Neural cell (in vitro differentiated cells): ENCODE data around the gene SLC29A3. TPM values are rescaled to one million over a fixed set of nuclear protein-coding genes. Genes with fewer than 3 reads are reported as not detected.

Experiments
- H2AFZ ChIP-seq: fragments of 200-600, 300-800 bp; sonication (generic), shearing (Covaris generic); 2 replicates; pipeline ENCODE4 v1.6.0; 2014; ENCODE audit warnings: low read depth, mild to moderate bottlenecking, antibody characterized with exemption, low read length, moderate library complexity
- H3F3A ChIP-seq: fragments of 200-600 bp; shearing (Covaris generic); 2 replicates; pipeline ENCODE4 v1.6.1; 2016; ENCODE audit warnings: mild to moderate bottlenecking, moderate library complexity, mixed read lengths, antibody characterized with exemption, low read length; ENCODE audit not compliant: insufficient read depth, poor library complexity, severe bottlenecking
- H3K27ac ChIP-seq: fragments of 200-600, 300-800 bp; sonication (generic), shearing (Covaris generic); 2 replicates; pipeline ENCODE4 v1.5.1; 2014; ENCODE audit warnings: mild to moderate bottlenecking, low read length, moderate library complexity
- H3K27me3 ChIP-seq: fragments of 300-800, 200-600 bp; sonication (generic), shearing (Covaris generic); 2 replicates; pipeline ENCODE4 v1.6.0; 2014; ENCODE audit warnings: mild to moderate bottlenecking, low read depth, low read length, moderate library complexity; ENCODE audit not compliant: insufficient read depth
- H3K36me3 ChIP-seq: fragments of 300-800, 200-600 bp; sonication (generic), shearing (Covaris generic); 2 replicates; pipeline ENCODE4 v1.5.1; 2014; ENCODE audit warnings: mild to moderate bottlenecking, antibody characterized with exemption, low read length, moderate library complexity; ENCODE audit not compliant: insufficient read depth
- H3K4me2 ChIP-seq: fragments of 300-800, 200-600 bp; sonication (generic), shearing (Covaris generic); 2 replicates; pipeline ENCODE4 v1.6.0; 2014; ENCODE audit warnings: mild to moderate bottlenecking, low read length
- H3K4me3 ChIP-seq: fragments of 300-800, 200-600 bp; sonication (generic), shearing (Covaris generic); 2 replicates; pipeline ENCODE4 v1.5.1; 2014; ENCODE audit warnings: mild to moderate bottlenecking, low read length, moderate library complexity
- H3K79me2 ChIP-seq: fragments of 200-600 bp; shearing (Covaris generic); replicated peaks from 2 replicates; pipeline ENCODE4 v1.6.0; 2014; ENCODE audit warnings: mild to moderate bottlenecking, low read length, moderate library complexity; ENCODE audit not compliant: insufficient read depth
- H3K9ac ChIP-seq: fragments of 300-800, 200-600 bp; sonication (generic), shearing (Covaris generic); 2 replicates; pipeline ENCODE4 v1.6.1; 2016; ENCODE audit warnings: mild to moderate bottlenecking, low read length, mixed read lengths
- H3K9me2 ChIP-seq: fragments of 200-600 bp; shearing (Covaris generic); 2 replicates; pipeline ENCODE4 v1.6.1; 2016; ENCODE audit warnings: mild to moderate bottlenecking, low read length, mixed read lengths; ENCODE audit not compliant: insufficient read depth
- H3K9me3 ChIP-seq: fragments of 200-600, 300-800 bp; sonication (generic), shearing (Covaris generic); 2 replicates; pipeline ENCODE4 v1.6.1; 2016; ENCODE audit warnings: mild to moderate bottlenecking, mixed run types, low read length, moderate library complexity, mixed read lengths
- H4K20me1 ChIP-seq: fragments of 200-600 bp; shearing (Covaris generic); 2 replicates; pipeline ENCODE4 v1.6.1; 2016; ENCODE audit warnings: mild to moderate bottlenecking, mixed run types; ENCODE audit not compliant: insufficient read depth
- CTCF ChIP-seq: fragments of 450-650 bp; IDR thresholded peaks from 2 replicates; pipeline ENCODE4 v1.5.1; 2014; ENCODE audit warnings: antibody characterized with exemption, mild to moderate bottlenecking, moderate library complexity; ENCODE audit not compliant: poor library complexity, severe bottlenecking
- EP300 ChIP-seq: fragments of 450-650 bp; conservative IDR thresholded peaks from 2 replicates; pipeline ENCODE4 v1.6.1; 2014; ENCODE audit warnings: antibody characterized with exemption, mild to moderate bottlenecking, moderate library complexity; ENCODE audit not compliant: poor library complexity, severe bottlenecking
- EZH2 ChIP-seq: fragments of 200-600, 300-800 bp; shearing (Covaris generic), sonication (generic); IDR thresholded peaks from 2 replicates; pipeline ENCODE4 v1.6.1; 2014; ENCODE audit warnings: antibody characterized with exemption, low read length, borderline replicate concordance, mild to moderate bottlenecking; ENCODE audit not compliant: insufficient read depth, poor library complexity, severe bottlenecking
- MXI1 ChIP-seq: fragments of 450-650 bp; conservative IDR thresholded peaks from 2 replicates; pipeline ENCODE4 v1.6.1; 2014; ENCODE audit warnings: antibody characterized with exemption, mild to moderate bottlenecking; ENCODE audit not compliant: poor library complexity, severe bottlenecking
- POLR2AphosphoS5 ChIP-seq: IDR thresholded peaks from 2 replicates; pipeline ENCODE4 v1.6.1; 2012
- RAD21 ChIP-seq: fragments of 450-650 bp; conservative IDR thresholded peaks from 2 replicates; pipeline ENCODE4 v1.6.1; 2014; ENCODE audit warnings: antibody characterized with exemption, mild to moderate bottlenecking, moderate library complexity
- REST ChIP-seq: IDR thresholded peaks from 2 replicates; pipeline ENCODE4 v1.6.1; 2012; ENCODE audit warnings: borderline replicate concordance
- SMC3 ChIP-seq: fragments of 450-650 bp; conservative IDR thresholded peaks from 2 replicates; pipeline ENCODE4 v1.6.1; 2014; ENCODE audit warnings: antibody characterized with exemption, mild to moderate bottlenecking, moderate library complexity; ENCODE audit not compliant: poor library complexity
- TAF1 ChIP-seq: IDR thresholded peaks from 2 replicates; pipeline ENCODE4 v1.6.1; 2012; ENCODE audit warnings: low read depth
- polyA plus RNA-seq: library from polyadenylated mRNA; depleted of rRNA; stranded (reverse); fragments of >200 nt; gene quantifications from 2 replicates; pipeline ENCODE4 v1.2.3, GENCODE V29; 2014

The SLC29A3 gene
- polyA plus RNA-seq, 1 donor from 2014 or later, result 2.3 TPM

GRCh38 chr10:71280825-71281224 lies 38.2 kb upstream of the SLC29A3 start:
- no peaks in the 10 kb centered on the region for H3K9me2 ChIP-seq
- H3K27ac ChIP-seq, result no peak overlapping the region
- H3K9me3 ChIP-seq, result no peaks in the 10 kb centered on the region
- H3K36me3 ChIP-seq, result no peaks in the 10 kb centered on the region
- no peak overlapping the region for H2AFZ ChIP-seq
- H4K20me1 ChIP-seq, result no peaks in the 10 kb centered on the region
- H3F3A ChIP-seq, result no peaks in the 10 kb centered on the region
- no peaks in the 10 kb centered on the region for H3K79me2 ChIP-seq
- H3K9ac ChIP-seq, result no peak overlapping the region
- no peak overlapping the region for H3K4me3 ChIP-seq
- no peak for TF ChIP-seq EZH2
- TF ChIP-seq POLR2AphosphoS5, result no peak
- TF ChIP-seq SMC3, result no peak
- no peak for TF ChIP-seq CTCF
- TF ChIP-seq MXI1, result no peak
- no peak for TF ChIP-seq TAF1
- no peak for TF ChIP-seq EP300
- H3K27me3 ChIP-seq, result no peaks in the 10 kb centered on the region
- no peak overlapping the region for H3K4me2 ChIP-seq

GRCh38 chr10:71281646-71282322 lies 37.3 kb upstream of the SLC29A3 start:
- H2AFZ ChIP-seq, result no peak overlapping the region
- no peak for TF ChIP-seq REST
- TF ChIP-seq MXI1, result no peak
- no peak for TF ChIP-seq EZH2
- TF ChIP-seq TAF1, result no peak
- no peak for TF ChIP-seq CTCF
- TF ChIP-seq RAD21, result no peak
- no peak for TF ChIP-seq POLR2AphosphoS5
- no peak for TF ChIP-seq SMC3
- TF ChIP-seq EP300, result no peak
- no peaks in the 10 kb centered on the region for H3K9me2 ChIP-seq
- no peaks in the 10 kb centered on the region for H3K79me2 ChIP-seq
- no peaks in the 10 kb centered on the region for H3F3A ChIP-seq
- no peak overlapping the region for H3K9ac ChIP-seq
- H3K27me3 ChIP-seq, result no peaks in the 10 kb centered on the region
- no peaks in the 10 kb centered on the region for H3K9me3 ChIP-seq
- H3K4me2 ChIP-seq, result no peak overlapping the region
- H3K27ac ChIP-seq, result no peak overlapping the region
- H3K36me3 ChIP-seq, result no peaks in the 10 kb centered on the region
- no peak overlapping the region for H3K4me3 ChIP-seq
- H4K20me1 ChIP-seq, result no peaks in the 10 kb centered on the region
